ENCODE data around the gene ADAP1. TPM values are rescaled to one million over a fixed set of nuclear protein-coding genes. Genes with fewer than 3 reads are reported as not detected.

ADAP1 gene
- total and polyA plus RNA-seq, 8 donors = 2.2 to 169 (median 22.6) TPM

DNA sequence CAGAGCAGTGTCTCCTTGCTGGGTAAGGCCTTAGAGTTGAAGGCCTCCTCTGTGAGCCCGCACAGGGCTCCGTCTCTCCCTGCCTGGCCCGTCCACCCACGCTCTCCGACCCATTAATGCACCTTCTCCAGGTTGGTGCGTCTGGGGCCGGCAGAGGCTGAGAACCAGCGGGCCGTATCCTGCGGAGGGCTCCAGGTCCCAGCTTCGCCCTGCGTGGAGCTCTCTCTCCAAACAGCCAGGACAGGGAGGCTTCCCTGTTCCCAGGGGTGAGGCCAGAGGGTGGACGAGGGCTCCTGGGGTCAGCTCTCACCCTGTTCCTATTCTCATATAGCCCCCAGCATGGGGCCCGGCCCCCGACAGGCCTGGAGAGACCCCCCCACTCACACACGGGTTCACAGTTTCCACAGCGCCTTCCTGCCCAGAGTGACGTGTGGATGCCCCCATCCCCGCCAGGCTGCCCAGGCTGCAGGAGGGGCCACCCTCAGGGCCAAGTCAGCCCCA lies 43.5 kb downstream of the ADAP1 start:
- DNase-seq = no peak
- Histone ChIP-seq H3K27me3 (no peaks in the 10 kb centered on the region), H3K36me3 (peaks cover 0 to 12% (median 0%) of the 10 kb centered on the region in 4 donors), H3K4me1 (peaks cover 5 to 59% (median 25%) of the 10 kb centered on the region in 4 donors), H3K9me3 (no peaks in the 10 kb centered on the region), H3K27ac (no peak overlapping the region), H3K4me3 (no peak overlapping the region)
- 84 to 94% (median 91%) methylated on average over 14 to 19 of the region's 19 CpGs for WGBS, 5 donors
- intact Hi-C loops (cut with DNase I; ENCODE audit: low total_unique reads) = no loop called here
- TF ChIP-seq POLR2A (IDR thresholded peaks at IDR 0.05) (no peak), EP300 (IDR thresholded peaks at IDR 0.05) (no peak), POLR2AphosphoS5 (IDR thresholded peaks at IDR 0.05) (no peak)
- TF ChIP-seq, protein P1, sequence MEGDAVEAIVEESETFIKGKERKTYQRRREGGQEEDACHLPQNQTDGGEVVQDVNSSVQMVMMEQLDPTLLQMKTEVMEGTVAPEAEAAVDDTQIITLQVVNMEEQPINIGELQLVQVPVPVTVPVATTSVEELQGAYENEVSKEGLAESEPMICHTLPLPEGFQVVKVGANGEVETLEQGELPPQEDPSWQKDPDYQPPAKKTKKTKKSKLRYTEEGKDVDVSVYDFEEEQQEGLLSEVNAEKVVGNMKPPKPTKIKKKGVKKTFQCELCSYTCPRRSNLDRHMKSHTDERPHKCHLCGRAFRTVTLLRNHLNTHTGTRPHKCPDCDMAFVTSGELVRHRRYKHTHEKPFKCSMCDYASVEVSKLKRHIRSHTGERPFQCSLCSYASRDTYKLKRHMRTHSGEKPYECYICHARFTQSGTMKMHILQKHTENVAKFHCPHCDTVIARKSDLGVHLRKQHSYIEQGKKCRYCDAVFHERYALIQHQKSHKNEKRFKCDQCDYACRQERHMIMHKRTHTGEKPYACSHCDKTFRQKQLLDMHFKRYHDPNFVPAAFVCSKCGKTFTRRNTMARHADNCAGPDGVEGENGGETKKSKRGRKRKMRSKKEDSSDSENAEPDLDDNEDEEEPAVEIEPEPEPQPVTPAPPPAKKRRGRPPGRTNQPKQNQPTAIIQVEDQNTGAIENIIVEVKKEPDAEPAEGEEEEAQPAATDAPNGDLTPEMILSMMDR (IDR thresholded peaks at IDR 0.05) = no peak

DNA sequence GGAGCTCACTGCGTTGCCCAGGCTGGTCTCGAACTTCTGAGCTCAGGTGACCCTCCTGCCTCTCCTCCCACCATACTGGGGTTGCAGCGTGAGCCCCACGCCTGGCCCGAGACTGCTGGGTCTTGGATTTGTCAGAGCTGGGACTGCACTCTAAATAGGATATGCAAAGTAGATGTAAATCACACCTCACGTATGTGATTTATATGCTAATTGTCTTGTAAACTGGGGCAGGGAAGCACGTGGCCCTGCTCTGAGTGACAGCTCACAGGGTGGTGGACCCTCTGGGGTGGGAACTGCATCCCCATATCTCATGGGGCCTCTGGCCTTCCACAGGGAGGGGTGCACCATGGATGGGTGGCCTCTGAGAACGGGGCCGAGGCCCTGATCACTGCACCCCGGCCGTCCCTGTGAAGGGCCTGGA lies 44.0 kb downstream of the ADAP1 start:
- TF ChIP-seq POLR2A (IDR thresholded peaks at IDR 0.05) = no peak
- TF ChIP-seq EP300 (IDR thresholded peaks at IDR 0.05) = no peak
- TF ChIP-seq, protein P1 (IDR thresholded peaks at IDR 0.05) = no peak
- no peak for TF ChIP-seq POLR2AphosphoS5 (IDR thresholded peaks at IDR 0.05)
- intact Hi-C loops (cut with DNase I; ENCODE audit: low total_unique reads) = no loop called here
- no peak for DNase-seq
- peaks cover 0 to 12% (median 0%) of the 10 kb centered on the region in 4 donors for H3K36me3 ChIP-seq
- peaks cover 5 to 53% (median 25%) of the 10 kb centered on the region in 4 donors for H3K4me1 ChIP-seq
- H3K4me3 ChIP-seq = no peak overlapping the region
- no peaks in the 10 kb centered on the region for H3K9me3 ChIP-seq
- 86 to 89% (median 88%) methylated on average over 7 to 11 of the region's 11 CpGs for WGBS, 5 donors
- no peaks in the 10 kb centered on the region for H3K27me3 ChIP-seq
- no peak overlapping the region for H3K27ac ChIP-seq

DNA sequence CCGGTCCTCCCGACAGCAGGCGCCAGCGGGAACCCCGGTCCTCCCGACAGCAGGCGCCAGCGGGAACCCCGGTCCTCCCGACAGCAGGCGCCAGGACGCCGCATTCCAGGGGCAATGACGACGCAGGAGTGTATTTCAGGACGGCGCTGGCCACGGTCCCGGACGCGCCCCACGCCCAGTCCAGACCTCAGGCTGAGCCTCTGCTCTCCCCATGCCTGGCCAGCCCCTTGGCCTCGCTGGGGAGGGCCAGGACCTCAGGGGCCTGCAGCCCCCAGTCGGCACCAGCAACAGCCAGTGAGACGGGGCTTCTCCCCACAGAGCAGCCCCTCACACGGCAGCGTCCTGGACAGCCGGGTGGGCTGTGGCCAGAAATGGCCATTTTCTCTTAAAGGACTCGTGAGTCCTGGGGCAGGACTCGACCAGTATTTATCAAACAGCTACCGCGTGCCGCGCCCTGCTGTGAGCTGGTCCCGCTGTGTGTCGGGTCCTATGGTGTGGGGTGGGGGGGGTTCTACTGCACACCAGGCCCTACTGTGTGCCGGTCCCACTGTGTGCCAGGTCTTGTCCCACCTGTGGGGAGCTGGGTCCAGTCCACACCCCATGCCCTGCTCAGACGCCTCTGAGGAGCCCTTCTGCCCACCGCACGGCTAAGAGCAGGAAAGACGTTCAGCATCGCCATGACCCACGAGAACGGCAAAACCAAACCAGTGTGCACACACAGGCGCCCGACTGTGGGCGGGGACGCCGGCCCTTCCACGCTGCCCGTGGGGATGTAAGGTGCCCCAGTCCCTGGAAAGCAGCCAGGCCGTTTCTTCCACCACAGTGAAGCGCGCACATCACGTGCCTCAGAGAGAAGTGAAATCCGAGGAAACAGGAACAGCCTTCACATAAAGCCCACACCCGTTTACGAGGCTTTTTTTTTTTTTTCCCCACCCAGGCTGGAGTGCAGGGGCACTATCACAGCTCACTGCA lies 44.8 kb downstream of the ADAP1 start:
- WGBS, 5 donors = 27 to 68% (median 40%) methylated on average over 22 to 57 of the region's 58 CpGs
- DNase-seq = peak; percentile 52 to 76

More for the DNA sequence above, 44.8 kb downstream of the ADAP1 start:
- peaks cover 0 to 14% (median under 1%) of the 10 kb centered on the region in 4 donors for H3K36me3 ChIP-seq
- TF ChIP-seq POLR2AphosphoS5 (IDR thresholded peaks at IDR 0.05) = peak in 1 of 3 donors; percentile 48
- TF ChIP-seq EP300 (IDR thresholded peaks at IDR 0.05) = no peak
- TF ChIP-seq, protein P1 (IDR thresholded peaks at IDR 0.05) = no peak
- TF ChIP-seq POLR2A (IDR thresholded peaks at IDR 0.05) = no peak
- peak overlapping the region in 4 of 5 donors; percentile 5 to 77 (median 52) for H3K27ac ChIP-seq
- no peaks in the 10 kb centered on the region for H3K9me3 ChIP-seq
- peaks cover 5 to 48% (median 20%) of the 10 kb centered on the region in 4 donors for H3K4me1 ChIP-seq
- H3K27me3 ChIP-seq = no peaks in the 10 kb centered on the region
- intact Hi-C loops (cut with DNase I; ENCODE audit: low total_unique reads) = no loop called here
- peak overlapping the region; percentile 28 to 43 (median 34) for H3K4me3 ChIP-seq
